Spleen (tissue), 7 donors: ENCODE data around the gene ADARB2.

Experiments used
- POLR2AphosphoS5 ChIP-seq, 3 donors: sonication (generic); formaldehyde crosslinking; IDR thresholded peaks; one replicate each; pipeline ENCODE4 v1.5.1; 2017; ENCODE audit warnings: antibody characterized with exemption in 3 of 3
- TF ChIP-seq, protein P1 (sequence below), 11 experiments: fragments of 200-600 bp in 7 of 11; fragments of 450-650 bp in 4 of 11; sonication (generic) in 4 of 11; IDR thresholded peaks in 8 of 11; conservative IDR thresholded peaks in 3 of 11; 1 replicate in 7 of 11; 2 replicates in 4 of 11; pipeline versions ENCODE4 v1.4.0 to v1.8.0; 2016 to 2021; ENCODE audit warnings: antibody characterized with exemption in 11 of 11, inconsistent platforms in 4 of 11, mild to moderate bottlenecking in 1 of 11
- donor health status: DM: no; HTN: no; CAD: no; lungs with moderate emphysema.
- donor health status: DM: no; HTN: no; CAD: no.
- donor health status: DM: no; HTN: no; CAD: no.

- TF ChIP-seq, protein P1, sequence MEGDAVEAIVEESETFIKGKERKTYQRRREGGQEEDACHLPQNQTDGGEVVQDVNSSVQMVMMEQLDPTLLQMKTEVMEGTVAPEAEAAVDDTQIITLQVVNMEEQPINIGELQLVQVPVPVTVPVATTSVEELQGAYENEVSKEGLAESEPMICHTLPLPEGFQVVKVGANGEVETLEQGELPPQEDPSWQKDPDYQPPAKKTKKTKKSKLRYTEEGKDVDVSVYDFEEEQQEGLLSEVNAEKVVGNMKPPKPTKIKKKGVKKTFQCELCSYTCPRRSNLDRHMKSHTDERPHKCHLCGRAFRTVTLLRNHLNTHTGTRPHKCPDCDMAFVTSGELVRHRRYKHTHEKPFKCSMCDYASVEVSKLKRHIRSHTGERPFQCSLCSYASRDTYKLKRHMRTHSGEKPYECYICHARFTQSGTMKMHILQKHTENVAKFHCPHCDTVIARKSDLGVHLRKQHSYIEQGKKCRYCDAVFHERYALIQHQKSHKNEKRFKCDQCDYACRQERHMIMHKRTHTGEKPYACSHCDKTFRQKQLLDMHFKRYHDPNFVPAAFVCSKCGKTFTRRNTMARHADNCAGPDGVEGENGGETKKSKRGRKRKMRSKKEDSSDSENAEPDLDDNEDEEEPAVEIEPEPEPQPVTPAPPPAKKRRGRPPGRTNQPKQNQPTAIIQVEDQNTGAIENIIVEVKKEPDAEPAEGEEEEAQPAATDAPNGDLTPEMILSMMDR (IDR thresholded peaks at IDR 0.05 in 8 of 11, conservative IDR thresholded peaks at IDR 0.05 in 3 of 11), result no peak
- TF ChIP-seq POLR2AphosphoS5 (IDR thresholded peaks at IDR 0.05), result no peak
These were observed 268.5 kb downstream of the ADARB2 start for GRCh38 chr10:1468811-1469210.
